Measurements from ENCODE around the gene COL23A1. TPM values are rescaled to one million over a fixed set of nuclear protein-coding genes. Genes with fewer than 3 reads are reported as not detected.

COL23A1 gene
- polyA plus RNA-seq, 2 of the 4 experiments (the other 2 are of a cell fraction) = not detected

GRCh38 chr5:178234121-178234749, 356.0 kb downstream of the COL23A1 start:
- DNase-seq (ENCODE audit: low read depth in 1 of 2, low spot score in 1 of 2) (no peak), FAIRE-seq (no peak), ATAC-seq (no peak)
- H3K27ac ChIP-seq = no peak overlapping the region
- 70% methylated on average over 6 of the region's 7 CpGs for WGBS (ENCODE audit: missing lambda C conversion rate)
- ChIA-PET CTCF (interaction anchor here (0.6 to 1.4 kb wide), 9 partner anchors 8 to 1353 kb away, joined by 3 to 6 read pairs (median 4); no protein-coding TSS in a partner anchor), POLR2A (interaction anchor here (1.0 kb wide), 1 partner anchor 30 kb away, joined by 3 read pairs; the partner anchor contains the start of gene HNRNPAB)
- peaks cover 18% of the 10 kb centered on the region for H3K4me1 ChIP-seq
- no peak for TF ChIP-seq FOSL2 (IDR thresholded peaks at IDR 0.05)
- TF ChIP-seq FOSL2 (CRISPR knock-in tag; IDR thresholded peaks at IDR 0.05) = no peak
- TF ChIP-seq NPAS2 (CRISPR knock-in tag; IDR thresholded peaks at IDR 0.05; ENCODE audit: borderline replicate concordance) = no peak
- TF ChIP-seq RARB (CRISPR knock-in tag; IDR thresholded peaks at IDR 0.05) = no peak
- no peak for TF ChIP-seq RAD21 (conservative IDR thresholded peaks at IDR 0.05 in 1 of 2, IDR thresholded peaks at IDR 0.05 in 1 of 2)
- TF ChIP-seq HOXB5 (CRISPR knock-in tag; IDR thresholded peaks at IDR 0.05) = no peak
- TF ChIP-seq RCOR1 (IDR thresholded peaks at IDR 0.05; ENCODE audit: low read depth, low read length) = no peak
- TF ChIP-seq HDAC2 (IDR thresholded peaks at IDR 0.05) = no peak
- TF ChIP-seq HES2 (IDR thresholded peaks at IDR 0.05) = no peak
- TF ChIP-seq REST (IDR thresholded peaks at IDR 0.05) = no peak
- TF ChIP-seq FOSB (CRISPR knock-in tag; IDR thresholded peaks at IDR 0.05) = no peak
- no peak for TF ChIP-seq HMGXB4 (CRISPR knock-in tag; IDR thresholded peaks at IDR 0.05; ENCODE audit: borderline replicate concordance)
- no peak for TF ChIP-seq SMC3 (IDR thresholded peaks at IDR 0.05)
- no peak for TF ChIP-seq MAFK (IDR thresholded peaks at IDR 0.05; ENCODE audit: partially characterized antibody)
- TF ChIP-seq NR3C1 (IDR thresholded peaks at IDR 0.05) = no peak
- no peak for TF ChIP-seq RNF2 (IDR thresholded peaks at IDR 0.05; ENCODE audit: borderline replicate concordance, low read depth)
- no peak for TF ChIP-seq ATOH8 (CRISPR knock-in tag; IDR thresholded peaks at IDR 0.05; ENCODE audit: low read depth)
- TF ChIP-seq CBX8 (IDR thresholded peaks at IDR 0.05) = no peak
- no peak for TF ChIP-seq MAZ (IDR thresholded peaks at IDR 0.05; ENCODE audit: borderline replicate concordance, low read depth, low read length)
- no peak for TF ChIP-seq SREBF2 (IDR thresholded peaks at IDR 0.05)
- TF ChIP-seq USF2 (IDR thresholded peaks at IDR 0.05) = no peak
- H3K9me3 ChIP-seq = no peaks in the 10 kb centered on the region
- H3K4me2 ChIP-seq = no peak overlapping the region
- H3K4me3 ChIP-seq = no peak overlapping the region

Measured in A549 (cell line).